ENCODE data around the gene RNF141. TPM values are rescaled to one million over a fixed set of nuclear protein-coding genes. Genes with fewer than 3 reads are reported as not detected.
A peak's percentile ranks its signal among the peaks of the same experiment; 100 is the strongest.

Gene RNF141
- total RNA-seq, 6 experiments from 2014 or later, result 41.9 to 55.8 (median 55.1) TPM

- TF ChIP-seq, protein P1, sequence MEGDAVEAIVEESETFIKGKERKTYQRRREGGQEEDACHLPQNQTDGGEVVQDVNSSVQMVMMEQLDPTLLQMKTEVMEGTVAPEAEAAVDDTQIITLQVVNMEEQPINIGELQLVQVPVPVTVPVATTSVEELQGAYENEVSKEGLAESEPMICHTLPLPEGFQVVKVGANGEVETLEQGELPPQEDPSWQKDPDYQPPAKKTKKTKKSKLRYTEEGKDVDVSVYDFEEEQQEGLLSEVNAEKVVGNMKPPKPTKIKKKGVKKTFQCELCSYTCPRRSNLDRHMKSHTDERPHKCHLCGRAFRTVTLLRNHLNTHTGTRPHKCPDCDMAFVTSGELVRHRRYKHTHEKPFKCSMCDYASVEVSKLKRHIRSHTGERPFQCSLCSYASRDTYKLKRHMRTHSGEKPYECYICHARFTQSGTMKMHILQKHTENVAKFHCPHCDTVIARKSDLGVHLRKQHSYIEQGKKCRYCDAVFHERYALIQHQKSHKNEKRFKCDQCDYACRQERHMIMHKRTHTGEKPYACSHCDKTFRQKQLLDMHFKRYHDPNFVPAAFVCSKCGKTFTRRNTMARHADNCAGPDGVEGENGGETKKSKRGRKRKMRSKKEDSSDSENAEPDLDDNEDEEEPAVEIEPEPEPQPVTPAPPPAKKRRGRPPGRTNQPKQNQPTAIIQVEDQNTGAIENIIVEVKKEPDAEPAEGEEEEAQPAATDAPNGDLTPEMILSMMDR (IDR thresholded peaks at IDR 0.05), result no peak
Observed at GRCh38 chr11:10561947-10562346, 21.0 kb upstream of the RNF141 start.

GRCh38 chr11:10561043-10561818, 20.2 kb upstream of the RNF141 start:
- H3K36me3 Mint-ChIP-seq (ENCODE audit: low read depth), result no peaks in the 10 kb centered on the region
- TF ChIP-seq, protein P1 (IDR thresholded peaks at IDR 0.05), result no peak
- H3K27me3 Mint-ChIP-seq (ENCODE audit: insufficient read depth), result no peaks in the 10 kb centered on the region; the same call in none of the 2 replicates
- DNase-seq, result no peak
- H3K9me3 Mint-ChIP-seq, result no peaks in the 10 kb centered on the region
- H3K4me3 Mint-ChIP-seq, result no peak overlapping the region
- no peak overlapping the region for H3K27ac Mint-ChIP-seq
- peaks cover 7% of the 10 kb centered on the region; the same call in 1 of the 2 replicates for H3K4me1 Mint-ChIP-seq (ENCODE audit: low read depth)

More at GRCh38 chr11:10561947-10562346, 21.0 kb upstream of the RNF141 start:
- Mint-ChIP-seq H3K9me3 (no peaks in the 10 kb centered on the region), H3K36me3 (ENCODE audit: low read depth) (no peaks in the 10 kb centered on the region), H3K27ac (no peak overlapping the region), H3K27me3 (ENCODE audit: insufficient read depth) (no peaks in the 10 kb centered on the region; the same call in 1 of the 2 replicates), H3K4me1 (ENCODE audit: low read depth) (peaks cover 7% of the 10 kb centered on the region; the same call in 1 of the 2 replicates), H3K4me3 (no peak overlapping the region)
- no peak for DNase-seq

GRCh38 chr11:10558288-10558687, 17.3 kb upstream of the RNF141 start:
- Mint-ChIP-seq H3K27me3 (ENCODE audit: insufficient read depth) (no peaks in the 10 kb centered on the region; the same call in 1 of the 2 replicates), H3K36me3 (ENCODE audit: low read depth) (no peaks in the 10 kb centered on the region), H3K27ac (no peak overlapping the region), H3K4me1 (ENCODE audit: low read depth) (peaks cover 7% of the 10 kb centered on the region; the same call in 1 of the 2 replicates), H3K9me3 (no peaks in the 10 kb centered on the region), H3K4me3 (no peak overlapping the region)
- DNase-seq, result no peak
- TF ChIP-seq, protein P1 (IDR thresholded peaks at IDR 0.05), result no peak

GRCh38 chr11:10556590-10556989, 15.6 kb upstream of the RNF141 start:
- H3K27ac Mint-ChIP-seq, result no peak overlapping the region
- H3K4me3 Mint-ChIP-seq, result no peak overlapping the region

GRCh38 chr11:10551845-10552352, 10.9 kb upstream of the RNF141 start:
- no peak overlapping the region for H3K4me3 Mint-ChIP-seq
- TF ChIP-seq, protein P1 (IDR thresholded peaks at IDR 0.05), result no peak
- peak overlapping the region; percentile 73 for H3K27ac Mint-ChIP-seq
- H3K36me3 Mint-ChIP-seq (ENCODE audit: low read depth), result peaks cover 9% of the 10 kb centered on the region
- H3K9me3 Mint-ChIP-seq, result peaks cover 11% of the 10 kb centered on the region
- no peak for DNase-seq
- peaks cover 32% of the 10 kb centered on the region for H3K4me1 Mint-ChIP-seq (ENCODE audit: low read depth)
- no peaks in the 10 kb centered on the region; the same call in 1 of the 2 replicates for H3K27me3 Mint-ChIP-seq (ENCODE audit: insufficient read depth)

More at GRCh38 chr11:10556590-10556989, 15.6 kb upstream of the RNF141 start:
- H3K9me3 Mint-ChIP-seq, result peaks cover 8% of the 10 kb centered on the region
- peaks cover 14% of the 10 kb centered on the region for H3K4me1 Mint-ChIP-seq (ENCODE audit: low read depth)
- peaks cover 6% of the 10 kb centered on the region for H3K36me3 Mint-ChIP-seq (ENCODE audit: low read depth)
- no peaks in the 10 kb centered on the region; the same call in 1 of the 2 replicates for H3K27me3 Mint-ChIP-seq (ENCODE audit: insufficient read depth)
- TF ChIP-seq, protein P1 (IDR thresholded peaks at IDR 0.05), result no peak
- DNase-seq, result no peak

All from HFFc6 (cell line).